Transverse colon (tissue), 4 donors: ENCODE data around the gene IFT74. TPM values are rescaled to one million over a fixed set of nuclear protein-coding genes. Genes with fewer than 3 reads are reported as not detected.

Experiments used
- DNase-seq: peaks from one replicate; pipeline ENCODE4 v3.0.0-alpha.2; 2019
- H3K27ac ChIP-seq, 4 donors: fragments of 200-600 bp; sonication (generic); 2 replicates each; pipeline ENCODE4 v1.5.1; 2016 to 2018; ENCODE audit warnings: inconsistent platforms in 4 of 4
- H3K27me3 ChIP-seq: fragments of 200-600 bp; sonication (generic); 2 replicates; pipeline ENCODE4 v1.5.1; 2017; ENCODE audit warnings: inconsistent platforms
- H3K36me3 ChIP-seq, 4 donors: fragments of 200-600 bp; sonication (generic); 2 replicates each; pipeline ENCODE4 v1.5.1; 2017 to 2019; ENCODE audit warnings: inconsistent platforms in 4 of 4
- H3K4me1 ChIP-seq, 4 donors: fragments of 200-600 bp; sonication (generic); 2 replicates each; pipeline ENCODE4 v1.5.1; 2017 to 2020; ENCODE audit warnings: inconsistent platforms in 4 of 4
- H3K4me3 ChIP-seq, 4 donors: fragments of 200-600 bp; sonication (generic); 1 replicate in 1 of 4; 2 replicates in 3 of 4; pipeline versions ENCODE4 v1.5.1 to v1.6.1; 2017 to 2019; ENCODE audit warnings: inconsistent platforms in 4 of 4
- H3K9me3 ChIP-seq, 2 donors: fragments of 200-600 bp; sonication (generic); 2 replicates each; pipeline ENCODE4 v1.5.1; 2017 to 2019; ENCODE audit warnings: inconsistent platforms in 2 of 2
- EP300 ChIP-seq: sonication (generic); formaldehyde crosslinking; IDR thresholded peaks from one replicate; pipeline ENCODE4 v1.6.1; 2017; ENCODE audit warnings: antibody characterized with exemption, low read depth
- POLR2A ChIP-seq: fragments of 450-650 bp; IDR thresholded peaks from one replicate; pipeline ENCODE4 v1.6.1; 2016; ENCODE audit warnings: antibody characterized with exemption, mild to moderate bottlenecking, moderate library complexity
- POLR2AphosphoS5 ChIP-seq, 3 donors: sonication (generic); formaldehyde crosslinking; IDR thresholded peaks; one replicate each; pipeline ENCODE4 v1.6.1; 2016; ENCODE audit warnings: antibody characterized with exemption in 3 of 3
- WGBS, 2 donors: methylation state at CpG; one replicate each; pipeline ENCODE4 v1.1.5; 2018; ENCODE audit warnings: low coverage in 1 of 2; 5-methylcytosine and 5-hydroxymethylcytosine counted together
- in situ Hi-C, 4 donors: fragments of 200-750 bp; cut with MboI; loops; one replicate each; pipeline versions ENCODE4 v1.15.0 to v1.15.1; 2017; ENCODE audit warnings: low sequenced_read_pairs in 3 of 4, low pct_ligation_motif_present in 1 of 4, low pct_unique_long_range_greater_than_20kb in 1 of 4
- intact Hi-C: fragments of 100-400 bp; cut with DNase I; formaldehyde crosslinking; loops from one replicate; pipeline ENCODE4 v1.15.1; 2023; ENCODE audit warnings: low total_unique reads
- total RNA-seq, 4 donors: library from RNA; depleted of rRNA; stranded (reverse); fragments of >200 nt; gene quantifications; one replicate each; pipeline ENCODE4 v1.1.0, GENCODE V29; 2016
- TF ChIP-seq, protein P1 (sequence below), 5 experiments: fragments of 200-600 bp in 3 of 5; fragments of 450-650 bp in 2 of 5; sonication (generic) in 3 of 5; IDR thresholded peaks; 1 replicate in 2 of 5; 2 replicates in 3 of 5; pipeline ENCODE4 v1.5.1; 2016 to 2017; ENCODE audit warnings: antibody characterized with exemption in 5 of 5, inconsistent platforms in 3 of 5, mild to moderate bottlenecking in 2 of 5, moderate library complexity in 1 of 5

Gene IFT74
- total RNA-seq, 4 donors from 2014 or later = 1.9 to 14.3 (median 9.0) TPM

DNA sequence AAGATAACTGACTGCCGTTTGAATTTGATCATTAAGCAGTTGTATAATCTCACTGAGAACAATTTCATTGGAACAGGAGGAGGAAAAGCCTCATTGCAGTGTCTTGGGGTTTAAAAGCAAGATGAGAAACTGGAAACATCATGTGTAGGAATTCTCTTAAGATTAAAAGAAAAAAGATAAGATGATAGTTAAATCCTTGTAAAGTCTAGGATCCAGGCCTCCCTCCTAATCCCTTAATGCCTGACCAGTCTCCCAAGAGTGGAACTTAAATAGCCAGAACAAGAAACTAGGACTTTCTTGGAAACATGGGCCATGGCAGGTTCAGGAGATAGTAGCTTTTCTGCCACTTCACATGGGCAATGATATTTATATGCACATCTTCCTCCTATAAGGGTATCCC is 86.3 kb downstream of the IFT74 start:
- peaks cover 0 to 14% (median 1%) of the 10 kb centered on the region in 4 donors for H3K36me3 ChIP-seq
- H3K27ac ChIP-seq = no peak overlapping the region
- H3K4me3 ChIP-seq = no peak overlapping the region
- intact Hi-C loops (no loop called here), in situ Hi-C loops (loop anchor here in 2 of 4 donors (25.0 kb wide), 2 partner anchors 495 to 520 kb away; partner anchors contain the start of genes C9orf72 (in 1 of the 2) and MOB3B (in 1 of the 2))
- WGBS, 2 donors = 80 to 89% methylated on average over 1 of the region's 1 CpG
- TF ChIP-seq, protein P1, sequence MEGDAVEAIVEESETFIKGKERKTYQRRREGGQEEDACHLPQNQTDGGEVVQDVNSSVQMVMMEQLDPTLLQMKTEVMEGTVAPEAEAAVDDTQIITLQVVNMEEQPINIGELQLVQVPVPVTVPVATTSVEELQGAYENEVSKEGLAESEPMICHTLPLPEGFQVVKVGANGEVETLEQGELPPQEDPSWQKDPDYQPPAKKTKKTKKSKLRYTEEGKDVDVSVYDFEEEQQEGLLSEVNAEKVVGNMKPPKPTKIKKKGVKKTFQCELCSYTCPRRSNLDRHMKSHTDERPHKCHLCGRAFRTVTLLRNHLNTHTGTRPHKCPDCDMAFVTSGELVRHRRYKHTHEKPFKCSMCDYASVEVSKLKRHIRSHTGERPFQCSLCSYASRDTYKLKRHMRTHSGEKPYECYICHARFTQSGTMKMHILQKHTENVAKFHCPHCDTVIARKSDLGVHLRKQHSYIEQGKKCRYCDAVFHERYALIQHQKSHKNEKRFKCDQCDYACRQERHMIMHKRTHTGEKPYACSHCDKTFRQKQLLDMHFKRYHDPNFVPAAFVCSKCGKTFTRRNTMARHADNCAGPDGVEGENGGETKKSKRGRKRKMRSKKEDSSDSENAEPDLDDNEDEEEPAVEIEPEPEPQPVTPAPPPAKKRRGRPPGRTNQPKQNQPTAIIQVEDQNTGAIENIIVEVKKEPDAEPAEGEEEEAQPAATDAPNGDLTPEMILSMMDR (IDR thresholded peaks at IDR 0.05) = no peak
- TF ChIP-seq EP300 = no peak
- TF ChIP-seq POLR2AphosphoS5 (IDR thresholded peaks at IDR 0.05) = no peak
- no peak for TF ChIP-seq POLR2A
- no peaks in the 10 kb centered on the region for H3K9me3 ChIP-seq
- DNase-seq = no peak
- no peaks in the 10 kb centered on the region for H3K27me3 ChIP-seq
- no peaks in the 10 kb centered on the region for H3K4me1 ChIP-seq

DNA sequence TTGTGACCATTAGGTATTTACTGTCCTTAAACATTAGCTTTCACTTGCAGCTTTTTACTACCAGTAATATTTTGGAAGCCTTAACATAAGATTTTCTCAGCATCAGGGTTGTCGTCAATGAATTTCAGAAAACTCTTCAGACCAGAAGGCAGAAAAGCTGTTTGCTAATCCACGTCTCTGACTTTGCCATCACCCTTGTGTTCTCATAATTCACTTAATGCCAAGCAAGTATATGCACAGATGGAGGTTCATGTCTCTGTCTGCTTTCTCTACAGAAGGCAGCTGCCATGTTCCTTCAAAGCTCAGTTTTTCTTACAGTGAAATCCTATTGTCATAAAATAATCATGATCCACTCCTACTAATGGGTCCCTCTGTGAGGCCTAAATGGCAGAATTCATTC is 87.0 kb downstream of the IFT74 start:
- H3K4me1 ChIP-seq = no peaks in the 10 kb centered on the region
- no peaks in the 10 kb centered on the region for H3K27me3 ChIP-seq
- WGBS, 2 donors = 87 to 100% methylated on average over 2 of the region's 2 CpGs
- intact Hi-C loops (no loop called here), in situ Hi-C loops (loop anchor here in 2 of 4 donors (25.0 kb wide), 2 partner anchors 494 to 519 kb away; partner anchors contain the start of genes C9orf72 (in 1 of the 2) and MOB3B (in 1 of the 2))
- no peak overlapping the region for H3K27ac ChIP-seq
- no peaks in the 10 kb centered on the region for H3K9me3 ChIP-seq
- DNase-seq = no peak
- H3K36me3 ChIP-seq = peaks cover 0 to 18% (median 5%) of the 10 kb centered on the region in 4 donors
- H3K4me3 ChIP-seq = no peak overlapping the region
- TF ChIP-seq, protein P1 (IDR thresholded peaks at IDR 0.05) = no peak
- TF ChIP-seq EP300 (no peak), POLR2AphosphoS5 (IDR thresholded peaks at IDR 0.05) (no peak), POLR2A (no peak)

DNA sequence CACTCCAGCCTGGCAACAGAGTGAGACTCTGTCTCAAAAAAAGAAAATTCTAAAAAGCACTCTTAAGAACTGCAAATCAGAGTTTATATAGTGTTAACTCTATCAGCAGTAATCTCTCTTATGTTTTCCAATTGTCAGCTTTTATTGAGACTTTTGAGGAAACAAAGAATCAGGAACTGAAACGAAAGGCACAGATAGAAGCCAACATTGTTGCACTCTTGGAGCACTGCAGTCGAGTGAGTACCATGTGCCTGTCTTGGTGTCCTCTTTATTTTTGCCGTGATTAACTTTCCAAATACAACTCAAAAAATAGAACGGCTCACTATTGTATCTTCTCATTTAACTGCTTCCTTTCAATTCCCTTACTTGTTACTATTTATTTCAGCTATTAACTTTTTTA is 90.9 kb downstream of the IFT74 start:
- no peaks in the 10 kb centered on the region for H3K27me3 ChIP-seq
- DNase-seq = no peak
- no peak overlapping the region for H3K4me3 ChIP-seq
- intact Hi-C loops (no loop called here), in situ Hi-C loops (loop anchor here in 2 of 4 donors (25.0 kb wide), 2 partner anchors 490 to 515 kb away; partner anchors contain the start of genes C9orf72 (in 1 of the 2) and MOB3B (in 1 of the 2))
- 73 to 80% methylated on average over 4 of the region's 4 CpGs for WGBS, 2 donors
- peaks cover 0 to 18% (median 5%) of the 10 kb centered on the region in 4 donors for H3K36me3 ChIP-seq
- H3K4me1 ChIP-seq = no peaks in the 10 kb centered on the region
- no peaks in the 10 kb centered on the region for H3K9me3 ChIP-seq
- TF ChIP-seq POLR2AphosphoS5 (IDR thresholded peaks at IDR 0.05) (no peak), POLR2A (no peak), EP300 (no peak)
- TF ChIP-seq, protein P1 (IDR thresholded peaks at IDR 0.05) = no peak
- H3K27ac ChIP-seq = no peak overlapping the region

DNA sequence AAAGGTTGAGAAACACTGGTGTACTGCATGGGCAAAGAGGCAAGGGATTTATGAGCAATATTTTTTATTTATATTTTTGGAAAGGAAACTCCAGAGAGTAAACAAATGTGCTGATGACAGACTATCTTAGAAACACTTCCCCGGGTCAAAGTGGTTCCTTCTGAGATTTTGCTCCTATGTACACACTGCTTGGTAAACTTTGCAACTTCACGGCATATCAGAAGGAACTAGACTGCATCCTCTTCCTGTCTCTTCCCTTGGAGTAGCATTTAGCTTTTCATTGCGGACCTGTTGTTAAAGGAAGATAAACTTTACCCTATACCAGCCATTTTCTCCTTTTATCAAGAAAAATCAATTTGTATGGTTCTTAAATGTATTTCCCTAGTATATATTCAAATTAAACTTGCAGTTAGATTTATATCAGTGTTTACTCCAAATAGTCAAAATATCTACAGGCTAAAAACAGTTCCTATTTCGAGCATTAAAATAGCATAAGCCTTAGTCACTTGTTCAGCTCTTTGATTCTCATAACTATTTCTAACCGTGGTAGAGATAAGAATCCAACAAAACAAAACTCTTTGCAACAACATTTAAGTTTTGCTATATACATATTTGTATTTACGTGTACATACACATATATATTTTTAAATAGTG is 97.3 kb downstream of the IFT74 start:
- no peak for DNase-seq
- H3K4me3 ChIP-seq = no peak overlapping the region
- H3K27ac ChIP-seq = peak overlapping the region in 3 of 4 donors; percentile 34 to 63 (median 55)
- H3K9me3 ChIP-seq = no peaks in the 10 kb centered on the region
- peaks cover 0 to 15% (median 0%) of the 10 kb centered on the region in 4 donors for H3K4me1 ChIP-seq
- H3K27me3 ChIP-seq = no peaks in the 10 kb centered on the region
- TF ChIP-seq POLR2AphosphoS5 (IDR thresholded peaks at IDR 0.05) (no peak), POLR2A (no peak), EP300 (no peak)
- TF ChIP-seq, protein P1 (IDR thresholded peaks at IDR 0.05) = no peak
- H3K36me3 ChIP-seq = peaks cover 0 to 4% (median 0%) of the 10 kb centered on the region in 4 donors
- in situ Hi-C loops (no loop called here), intact Hi-C loops (no loop called here)
- WGBS, 2 donors = 27 to 32% methylated on average over 6 of the region's 6 CpGs
